Brain microvascular endothelial cell (primary cell): ENCODE data around the gene NLRC4.

Experiments
- DNase-seq: peaks from one replicate; pipeline ENCODE4 v3.0.0-alpha.2; 2020
- H3K27ac ChIP-seq: fragments of 250-450 bp; sonication (Bioruptor Pico); 2 replicates; pipeline ENCODE4 v1.5.1; 2020; ENCODE audit warnings: mild to moderate bottlenecking, moderate library complexity
- H3K27me3 ChIP-seq: fragments of 250-450 bp; sonication (Bioruptor Pico); replicated peaks from 2 replicates; pipeline ENCODE4 v1.5.1; 2020; ENCODE audit warnings: mild to moderate bottlenecking
- H3K36me3 ChIP-seq: fragments of 250-450 bp; sonication (Bioruptor Pico); replicated peaks from 2 replicates; pipeline ENCODE4 v1.5.1; 2020; ENCODE audit warnings: mild to moderate bottlenecking
- H3K4me3 ChIP-seq: 2 replicates; pipeline ENCODE4 v1.5.1; 2011; ENCODE audit warnings: low read depth, mild to moderate bottlenecking, control low read depth, low read length, moderate library complexity
- CTCF ChIP-seq: IDR thresholded peaks from 2 replicates; pipeline ENCODE4 v1.5.1; 2011; ENCODE audit warnings: low read depth, mild to moderate bottlenecking, moderate library complexity, low read length, control low read depth, inconsistent platforms; ENCODE audit errors: missing control alignments
- in situ Hi-C: cut with HindIII; loops from 2 replicates; pipeline ENCODE4 v1.10.0; 2017; ENCODE audit warnings: low sequenced_read_pairs, low pct_ligation_motif_present

NLRC4 gene

GRCh38 chr2:32237488-32237887, 27.2 kb downstream of the NLRC4 start:
- Histone ChIP-seq H3K27me3 (no peaks in the 10 kb centered on the region), H3K4me3 (no peak overlapping the region), H3K27ac (no peak overlapping the region), H3K36me3 (no peaks in the 10 kb centered on the region)
- in situ Hi-C loops = no loop called here
- no peak for TF ChIP-seq CTCF
- DNase-seq = no peak

- Histone ChIP-seq H3K27ac (no peak overlapping the region), H3K4me3 (no peak overlapping the region), H3K27me3 (no peaks in the 10 kb centered on the region), H3K36me3 (no peaks in the 10 kb centered on the region)
- in situ Hi-C loops = no loop called here
- peak; percentile 5 for DNase-seq
- no peak for TF ChIP-seq CTCF
Observed at GRCh38 chr2:32235315-32235714, 29.4 kb downstream of the NLRC4 start.

- in situ Hi-C loops = no loop called here
- H3K4me3 ChIP-seq = no peak overlapping the region
- no peak for TF ChIP-seq CTCF
Observed at GRCh38 chr2:32231959-32232358, 32.7 kb downstream of the NLRC4 start.

GRCh38 chr2:32229635-32230034, 35.1 kb downstream of the NLRC4 start:
- TF ChIP-seq CTCF = no peak
- Histone ChIP-seq H3K36me3 (peaks cover 5% of the 10 kb centered on the region), H3K4me3 (no peak overlapping the region), H3K27ac (no peak overlapping the region), H3K27me3 (no peaks in the 10 kb centered on the region)
- DNase-seq = no peak
- in situ Hi-C loops = no loop called here

More at GRCh38 chr2:32231959-32232358, 32.7 kb downstream of the NLRC4 start:
- no peaks in the 10 kb centered on the region for H3K27me3 ChIP-seq
- no peaks in the 10 kb centered on the region for H3K36me3 ChIP-seq
- no peak overlapping the region for H3K27ac ChIP-seq
- no peak for DNase-seq

- Histone ChIP-seq H3K27ac (no peak overlapping the region), H3K4me3 (no peak overlapping the region), H3K36me3 (peaks cover 9% of the 10 kb centered on the region), H3K27me3 (no peaks in the 10 kb centered on the region)
- DNase-seq = no peak
- in situ Hi-C loops = no loop called here
- no peak for TF ChIP-seq CTCF
Observed at GRCh38 chr2:32228181-32228580, 36.5 kb downstream of the NLRC4 start.

GRCh38 chr2:32227492-32227891, 37.2 kb downstream of the NLRC4 start:
- in situ Hi-C loops = no loop called here
- no peak overlapping the region for H3K27ac ChIP-seq
- H3K4me3 ChIP-seq = no peak overlapping the region

More at GRCh38 chr2:32227492-32227891, 37.2 kb downstream of the NLRC4 start:
- Histone ChIP-seq H3K27me3 (no peaks in the 10 kb centered on the region), H3K36me3 (peaks cover 15% of the 10 kb centered on the region)
- no peak for DNase-seq
- no peak for TF ChIP-seq CTCF
